ENCODE measurements around the gene CACNA1C.

The CACNA1C gene

GRCh38 chr12:2208837-2209635 is 156.2 kb downstream of the CACNA1C start:
- DNase-seq, result no peak

- DNase-seq, result no peak
These were observed 158.3 kb downstream of the CACNA1C start for GRCh38 chr12:2211119-2211518.

GRCh38 chr12:2212537-2212936 is 159.8 kb downstream of the CACNA1C start:
- no peak for DNase-seq

GRCh38 chr12:2212971-2213869 is 160.4 kb downstream of the CACNA1C start:
- no peak for DNase-seq

GRCh38 chr12:2214411-2214810 is 161.6 kb downstream of the CACNA1C start:
- DNase-seq, result no peak

GRCh38 chr12:2215709-2216560 is 163.1 kb downstream of the CACNA1C start:
- no peak for DNase-seq

GRCh38 chr12:2218706-2219105 is 165.9 kb downstream of the CACNA1C start:
- no peak for DNase-seq

- DNase-seq, result no peak
These were observed 168.3 kb downstream of the CACNA1C start for GRCh38 chr12:2221030-2221621.

- DNase-seq, result no peak
These were observed 169.9 kb downstream of the CACNA1C start for GRCh38 chr12:2222691-2223090.

- DNase-seq, result no peak
These were observed 172.2 kb downstream of the CACNA1C start for GRCh38 chr12:2224961-2225360.

- no peak for DNase-seq
These were observed 172.9 kb downstream of the CACNA1C start for GRCh38 chr12:2225696-2226095.

GRCh38 chr12:2226641-2227040 is 173.9 kb downstream of the CACNA1C start:
- DNase-seq, result no peak

GRCh38 chr12:2227360-2227759 is 174.6 kb downstream of the CACNA1C start:
- DNase-seq, result no peak

- DNase-seq, result no peak
These were observed 175.7 kb downstream of the CACNA1C start for GRCh38 chr12:2228535-2228934.

- DNase-seq, result no peak
These were observed 177.1 kb downstream of the CACNA1C start for GRCh38 chr12:2229661-2230539.

- DNase-seq, result no peak
These were observed 178.3 kb downstream of the CACNA1C start for GRCh38 chr12:2231011-2231595.

GRCh38 chr12:2231956-2232355 is 179.2 kb downstream of the CACNA1C start:
- no peak for DNase-seq

- DNase-seq, result no peak
These were observed 180.2 kb downstream of the CACNA1C start for GRCh38 chr12:2233034-2233433.

GRCh38 chr12:2234091-2234490 is 181.3 kb downstream of the CACNA1C start:
- DNase-seq, result no peak

- no peak for DNase-seq
These were observed 182.0 kb downstream of the CACNA1C start for GRCh38 chr12:2234646-2235350.

Data from stimulated activated CD4-positive, alpha-beta T cell treated with anti-CD3 and anti-CD28 coated beads, Interleukin-4, amount 100 ng/mL, for 1 hour (primary cell).